ENCODE results near the gene MPI. TPM values are rescaled to one million over a fixed set of nuclear protein-coding genes. Genes with fewer than 3 reads are reported as not detected.
A peak's percentile ranks its signal among the peaks of the same experiment; 100 is the strongest.

MPI gene
- total RNA-seq, 1 donor from 2014 or later = 28.2 TPM

DNA sequence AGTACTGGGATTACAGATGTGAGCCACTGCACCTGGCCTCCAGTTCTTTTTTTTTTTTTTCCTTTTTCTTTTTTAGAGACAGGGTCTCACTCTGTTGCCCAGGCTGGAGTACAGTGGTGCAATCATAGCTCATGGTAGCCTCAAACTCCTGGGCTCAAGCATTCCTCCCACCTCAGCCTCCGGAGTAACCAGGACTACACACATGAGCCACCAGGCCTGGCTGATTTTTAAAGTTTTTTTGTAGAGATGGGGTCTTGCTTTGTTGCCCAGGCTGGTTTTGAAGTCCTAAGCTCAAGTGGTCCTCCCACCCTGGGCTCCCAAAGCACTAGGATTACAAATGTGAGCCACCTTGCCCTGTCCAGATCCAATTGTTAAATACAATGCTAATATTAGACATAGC is 33.3 kb upstream of the MPI start:
- TF ChIP-seq, protein P1, sequence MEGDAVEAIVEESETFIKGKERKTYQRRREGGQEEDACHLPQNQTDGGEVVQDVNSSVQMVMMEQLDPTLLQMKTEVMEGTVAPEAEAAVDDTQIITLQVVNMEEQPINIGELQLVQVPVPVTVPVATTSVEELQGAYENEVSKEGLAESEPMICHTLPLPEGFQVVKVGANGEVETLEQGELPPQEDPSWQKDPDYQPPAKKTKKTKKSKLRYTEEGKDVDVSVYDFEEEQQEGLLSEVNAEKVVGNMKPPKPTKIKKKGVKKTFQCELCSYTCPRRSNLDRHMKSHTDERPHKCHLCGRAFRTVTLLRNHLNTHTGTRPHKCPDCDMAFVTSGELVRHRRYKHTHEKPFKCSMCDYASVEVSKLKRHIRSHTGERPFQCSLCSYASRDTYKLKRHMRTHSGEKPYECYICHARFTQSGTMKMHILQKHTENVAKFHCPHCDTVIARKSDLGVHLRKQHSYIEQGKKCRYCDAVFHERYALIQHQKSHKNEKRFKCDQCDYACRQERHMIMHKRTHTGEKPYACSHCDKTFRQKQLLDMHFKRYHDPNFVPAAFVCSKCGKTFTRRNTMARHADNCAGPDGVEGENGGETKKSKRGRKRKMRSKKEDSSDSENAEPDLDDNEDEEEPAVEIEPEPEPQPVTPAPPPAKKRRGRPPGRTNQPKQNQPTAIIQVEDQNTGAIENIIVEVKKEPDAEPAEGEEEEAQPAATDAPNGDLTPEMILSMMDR (IDR thresholded peaks at IDR 0.05) = no peak
- Mint-ChIP-seq H3K4me1 (ENCODE audit: low read depth) (peaks cover 11% of the 10 kb centered on the region), H3K36me3 (ENCODE audit: low read depth) (peaks cover 6% of the 10 kb centered on the region), H3K27ac (ENCODE audit: unreplicated experiment) (no peak overlapping the region), H3K27me3 (ENCODE audit: low read depth) (no peaks in the 10 kb centered on the region), H3K9me3 (ENCODE audit: low read depth) (no peaks in the 10 kb centered on the region), H3K4me3 (ENCODE audit: unreplicated experiment) (no peak overlapping the region)
- DNase-seq (ENCODE audit: low spot score) = no peak

DNA sequence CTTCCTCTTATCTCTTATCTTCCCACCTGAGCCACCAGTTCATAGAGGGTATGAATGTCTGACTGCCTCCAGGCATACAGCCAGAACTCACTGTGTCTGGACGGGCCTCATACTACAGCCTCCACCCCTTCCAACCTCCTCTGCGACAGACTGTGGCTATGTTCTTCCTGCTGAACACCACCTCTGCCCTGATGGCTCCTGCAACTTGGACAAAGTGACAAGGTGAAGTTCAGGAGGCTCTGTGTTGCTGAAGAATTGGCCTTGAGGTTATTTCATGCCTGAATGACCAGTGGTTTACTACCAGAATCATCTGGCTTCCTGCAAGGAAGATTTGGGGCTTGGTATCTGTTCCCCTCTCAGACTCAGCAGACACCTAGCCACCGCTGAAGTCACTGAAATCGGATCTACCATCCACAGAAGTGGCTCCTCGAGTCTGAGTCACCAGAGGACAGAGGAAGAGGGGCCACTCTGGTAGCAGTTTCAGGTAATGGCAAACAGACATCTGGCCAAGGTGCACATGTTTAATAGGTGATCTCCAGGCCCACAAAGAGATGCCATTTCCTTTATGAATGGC is 32.7 kb upstream of the MPI start:
- no peak overlapping the region for H3K27ac Mint-ChIP-seq (ENCODE audit: unreplicated experiment)
- H3K27me3 Mint-ChIP-seq (ENCODE audit: low read depth) = no peaks in the 10 kb centered on the region

DNA sequence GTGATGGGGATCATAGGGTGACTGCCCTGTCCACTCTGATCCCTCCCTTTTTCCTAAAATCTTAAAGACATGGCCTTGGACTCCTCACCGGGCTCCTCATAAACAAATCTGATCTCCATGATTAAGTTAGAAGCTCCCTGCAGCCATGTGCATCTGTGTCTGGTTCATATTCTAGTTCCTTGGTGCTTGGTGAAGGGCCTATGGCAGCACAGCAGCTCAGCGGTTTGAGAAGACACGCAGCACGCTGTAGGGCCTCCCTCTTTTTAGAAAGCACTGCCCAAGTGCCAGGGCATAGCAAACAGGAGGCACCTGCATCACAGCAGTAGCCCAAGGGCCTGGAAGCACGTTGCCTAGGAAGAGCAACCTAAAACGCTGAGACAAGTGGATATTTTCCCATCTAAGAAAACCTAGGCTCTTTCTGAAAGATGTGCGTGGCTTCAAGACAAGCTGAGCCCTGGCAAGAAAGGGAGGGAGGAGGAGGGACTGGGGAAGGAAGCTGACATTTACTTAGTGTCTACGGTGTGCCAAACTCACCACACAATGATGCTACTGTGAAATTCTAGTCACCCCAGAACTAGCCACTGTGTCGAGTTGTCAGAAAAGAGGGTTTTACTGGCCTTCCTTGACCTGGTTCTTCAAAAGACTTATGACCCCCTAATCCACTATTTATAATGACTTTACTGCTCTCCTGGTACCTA is 32.0 kb upstream of the MPI start:
- Mint-ChIP-seq H3K9me3 (ENCODE audit: low read depth) (no peaks in the 10 kb centered on the region), H3K4me1 (ENCODE audit: low read depth) (peaks cover 11% of the 10 kb centered on the region), H3K4me3 (ENCODE audit: unreplicated experiment) (no peak overlapping the region), H3K36me3 (ENCODE audit: low read depth) (peaks cover 3% of the 10 kb centered on the region), H3K27me3 (ENCODE audit: low read depth) (no peaks in the 10 kb centered on the region), H3K27ac (ENCODE audit: unreplicated experiment) (no peak overlapping the region)
- no peak for DNase-seq (ENCODE audit: low spot score)
- TF ChIP-seq, protein P1 (IDR thresholded peaks at IDR 0.05) = no peak

More for the DNA sequence above, 32.7 kb upstream of the MPI start:
- Mint-ChIP-seq H3K4me3 (ENCODE audit: unreplicated experiment) (no peak overlapping the region), H3K9me3 (ENCODE audit: low read depth) (no peaks in the 10 kb centered on the region), H3K4me1 (ENCODE audit: low read depth) (peaks cover 11% of the 10 kb centered on the region), H3K36me3 (ENCODE audit: low read depth) (peaks cover 5% of the 10 kb centered on the region)
- DNase-seq (ENCODE audit: low spot score) = no peak
- TF ChIP-seq, protein P1 (IDR thresholded peaks at IDR 0.05) = no peak

DNA sequence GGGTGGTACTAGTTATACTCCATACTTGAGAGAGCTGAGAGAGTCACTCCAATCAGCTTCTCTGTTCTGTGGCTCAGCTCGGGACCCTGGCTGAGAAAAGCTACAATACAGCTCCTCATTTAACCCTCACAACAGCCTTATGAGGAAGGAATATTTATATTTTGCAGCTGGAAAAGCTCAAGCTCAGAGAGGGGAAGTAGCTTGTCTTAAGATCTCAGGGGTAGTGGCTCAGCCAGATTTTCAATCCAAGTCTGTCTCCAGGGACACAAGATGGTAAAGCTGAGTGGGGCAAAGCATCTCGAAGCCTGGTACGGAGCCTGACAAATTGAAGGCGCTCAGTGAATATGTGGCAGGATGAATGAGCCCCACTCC is 31.5 kb upstream of the MPI start:
- no peak overlapping the region for H3K27ac Mint-ChIP-seq (ENCODE audit: unreplicated experiment)
- peaks cover 13% of the 10 kb centered on the region for H3K4me1 Mint-ChIP-seq (ENCODE audit: low read depth)
- peaks cover 2% of the 10 kb centered on the region for H3K36me3 Mint-ChIP-seq (ENCODE audit: low read depth)
- H3K9me3 Mint-ChIP-seq (ENCODE audit: low read depth) = no peaks in the 10 kb centered on the region
- no peak for DNase-seq (ENCODE audit: low spot score)
- no peak overlapping the region for H3K4me3 Mint-ChIP-seq (ENCODE audit: unreplicated experiment)
- no peaks in the 10 kb centered on the region for H3K27me3 Mint-ChIP-seq (ENCODE audit: low read depth)
- TF ChIP-seq, protein P1 (IDR thresholded peaks at IDR 0.05) = no peak

DNA sequence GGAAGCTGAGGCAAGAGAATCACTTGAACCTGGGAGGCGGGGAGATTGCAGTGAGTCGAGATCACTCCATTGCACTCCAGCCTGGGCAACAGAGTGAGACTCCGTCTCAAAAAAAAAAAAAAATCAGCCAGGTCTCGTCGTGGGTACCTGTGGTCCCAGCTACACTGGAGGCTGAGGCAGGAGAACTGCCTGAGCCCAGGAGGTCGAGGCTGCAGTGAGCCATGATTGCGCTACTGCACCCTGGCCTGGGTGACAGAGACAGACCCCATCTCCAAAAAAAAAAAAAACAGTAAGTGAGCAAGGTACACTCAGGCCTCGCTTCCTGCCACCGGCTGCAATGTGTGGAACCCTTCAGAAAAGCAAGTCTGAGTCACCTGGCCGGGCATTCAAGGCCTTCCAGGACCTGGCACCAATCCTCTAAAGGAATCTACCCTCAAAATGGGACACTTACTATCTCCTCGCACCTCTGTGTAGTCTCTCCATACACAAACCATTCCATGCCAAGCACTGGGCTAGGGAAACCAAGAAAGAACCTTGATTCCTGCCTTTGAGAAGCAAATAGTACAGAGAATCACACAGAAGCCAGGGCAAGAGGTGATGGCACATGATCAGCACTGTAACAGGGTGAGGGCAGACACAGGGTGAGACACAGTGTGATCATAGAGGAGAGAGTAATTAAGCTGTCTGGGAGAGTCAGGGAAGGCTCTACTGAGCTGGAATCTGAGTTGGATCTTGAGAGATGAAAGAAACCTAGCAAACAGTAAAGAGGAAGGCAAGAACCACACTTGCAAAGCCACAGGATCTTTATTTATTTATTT is 26.4 kb upstream of the MPI start:
- DNase-seq (ENCODE audit: low spot score) = no peak
- no peaks in the 10 kb centered on the region for H3K27me3 Mint-ChIP-seq (ENCODE audit: low read depth)
- H3K36me3 Mint-ChIP-seq (ENCODE audit: low read depth) = peaks cover 2% of the 10 kb centered on the region
- H3K4me1 Mint-ChIP-seq (ENCODE audit: low read depth) = peaks cover 49% of the 10 kb centered on the region
- H3K4me3 Mint-ChIP-seq (ENCODE audit: unreplicated experiment) = no peak overlapping the region
- H3K9me3 Mint-ChIP-seq (ENCODE audit: low read depth) = no peaks in the 10 kb centered on the region
- peak overlapping the region; percentile 14 for H3K27ac Mint-ChIP-seq (ENCODE audit: unreplicated experiment)
- TF ChIP-seq, protein P1 (IDR thresholded peaks at IDR 0.05) = no peak
